B cell (primary cell): ENCODE measurements around the gene STMN3.

Source experiments
- EZH2 ChIP-seq: IDR thresholded peaks from 2 replicates; pipeline ENCODE4 v1.6.1; 2012; ENCODE audit warnings: borderline replicate concordance, low read depth, mild to moderate bottlenecking, moderate library complexity, low read length; ENCODE audit not compliant: insufficient read depth, poor library complexity, severe bottlenecking
- TF ChIP-seq, protein P1 (sequence below): fragments of 200-600 bp; IDR thresholded peaks from one replicate; pipeline ENCODE4 v1.8.0; 2022; ENCODE audit warnings: antibody characterized with exemption, mild to moderate bottlenecking

DNA sequence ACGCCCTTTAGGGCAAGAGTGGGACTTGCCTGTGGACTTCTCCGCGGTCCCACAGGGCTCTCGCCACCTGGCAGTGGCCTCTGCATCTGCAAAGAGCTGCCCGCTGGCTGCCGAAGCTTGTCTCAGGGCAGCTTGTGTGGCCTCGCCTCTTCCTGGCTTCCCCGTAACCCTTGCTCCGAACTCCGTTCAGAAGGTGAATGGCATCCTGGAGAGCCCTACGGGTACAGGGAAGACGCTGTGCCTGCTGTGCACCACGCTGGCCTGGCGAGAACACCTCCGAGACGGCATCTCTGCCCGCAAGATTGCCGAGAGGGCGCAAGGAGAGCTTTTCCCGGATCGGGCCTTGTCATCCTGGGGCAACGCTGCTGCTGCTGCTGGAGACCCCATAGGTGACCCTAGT lies 7.9 kb upstream of the STMN3 start:
- TF ChIP-seq, protein P1, sequence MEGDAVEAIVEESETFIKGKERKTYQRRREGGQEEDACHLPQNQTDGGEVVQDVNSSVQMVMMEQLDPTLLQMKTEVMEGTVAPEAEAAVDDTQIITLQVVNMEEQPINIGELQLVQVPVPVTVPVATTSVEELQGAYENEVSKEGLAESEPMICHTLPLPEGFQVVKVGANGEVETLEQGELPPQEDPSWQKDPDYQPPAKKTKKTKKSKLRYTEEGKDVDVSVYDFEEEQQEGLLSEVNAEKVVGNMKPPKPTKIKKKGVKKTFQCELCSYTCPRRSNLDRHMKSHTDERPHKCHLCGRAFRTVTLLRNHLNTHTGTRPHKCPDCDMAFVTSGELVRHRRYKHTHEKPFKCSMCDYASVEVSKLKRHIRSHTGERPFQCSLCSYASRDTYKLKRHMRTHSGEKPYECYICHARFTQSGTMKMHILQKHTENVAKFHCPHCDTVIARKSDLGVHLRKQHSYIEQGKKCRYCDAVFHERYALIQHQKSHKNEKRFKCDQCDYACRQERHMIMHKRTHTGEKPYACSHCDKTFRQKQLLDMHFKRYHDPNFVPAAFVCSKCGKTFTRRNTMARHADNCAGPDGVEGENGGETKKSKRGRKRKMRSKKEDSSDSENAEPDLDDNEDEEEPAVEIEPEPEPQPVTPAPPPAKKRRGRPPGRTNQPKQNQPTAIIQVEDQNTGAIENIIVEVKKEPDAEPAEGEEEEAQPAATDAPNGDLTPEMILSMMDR, result no peak
- no peak for TF ChIP-seq EZH2
